Daoy (cell line): ENCODE results near the gene NTF4. TPM values are rescaled to one million over a fixed set of nuclear protein-coding genes. Genes with fewer than 3 reads are reported as not detected.

Experiments
- DNase-seq: peaks from one replicate; pipeline ENCODE4 v3.0.0-alpha.2; 2015; ENCODE audit warnings: low read depth
- total RNA-seq: library from RNA; depleted of rRNA; stranded (reverse); fragments of >200 nt; shearing (Covaris generic); gene quantifications from 2 replicates; pipeline ENCODE4 v1.2.3, GENCODE V29; 2014; rRNA removed

NTF4 gene
- total RNA-seq = not detected in 2 replicates

GRCh38 chr19:49064768-49065611 is at the start of gene NTF4:
Gene NTF4 (minus strand): TSS chr19:49064818. CDS start chr19:49061997, 2,821 bp downstream.
- DNase-seq = peak; percentile 44

GRCh38 chr19:49113762-49114629 is 49.4 kb upstream of the NTF4 start, which contains the start of gene LIN7B:
Gene LIN7B (plus strand): TSS chr19:49114370. CDS start chr19:49114405, 35 bp downstream.
- DNase-seq = peak; percentile 87

- no peak for DNase-seq
Observed at GRCh38 chr19:49111218-49111998, 46.8 kb upstream of the NTF4 start.

GRCh38 chr19:49110567-49110966 is 45.9 kb upstream of the NTF4 start:
- DNase-seq = no peak

- DNase-seq = no peak
Observed at GRCh38 chr19:49109569-49110233, 45.1 kb upstream of the NTF4 start.

- no peak for DNase-seq
Observed at GRCh38 chr19:49109051-49109450, 44.4 kb upstream of the NTF4 start.

- no peak for DNase-seq
Observed at GRCh38 chr19:49107625-49108459, 43.2 kb upstream of the NTF4 start.

GRCh38 chr19:49106648-49107135 is 42.1 kb upstream of the NTF4 start:
- DNase-seq = peak; percentile 58

GRCh38 chr19:49104229-49104864 is 39.7 kb upstream of the NTF4 start:
- DNase-seq = no peak

- no peak for DNase-seq
Observed at GRCh38 chr19:49103331-49104085, 38.9 kb upstream of the NTF4 start.

- DNase-seq = no peak
Observed at GRCh38 chr19:49102303-49102702, 37.7 kb upstream of the NTF4 start.

- no peak for DNase-seq
Observed at GRCh38 chr19:49101160-49101559, 36.5 kb upstream of the NTF4 start.

GRCh38 chr19:49098795-49099194 is 34.2 kb upstream of the NTF4 start:
- no peak for DNase-seq

GRCh38 chr19:49097453-49098288 is 33.1 kb upstream of the NTF4 start:
- peak; percentile 82 for DNase-seq

- no peak for DNase-seq
Observed at GRCh38 chr19:49094505-49095482, 30.2 kb upstream of the NTF4 start.

GRCh38 chr19:49092686-49093085 is 28.1 kb upstream of the NTF4 start:
- DNase-seq = no peak
